OCI-LY1 (cell line): ENCODE measurements around the gene OLA1.

Experiments used
- CTCF ChIP-seq: fragments of 200-600 bp; sonication (generic), shearing (Covaris generic); IDR thresholded peaks from 2 replicates; pipeline ENCODE4 v1.5.1; 2017; ENCODE audit warnings: mild to moderate bottlenecking, antibody characterized with exemption, low read length, moderate library complexity, mixed read lengths
- EZH2 ChIP-seq: fragments of 200-600 bp; sonication (generic), shearing (Covaris generic); IDR thresholded peaks from 2 replicates; pipeline ENCODE4 v1.8.0; 2017; ENCODE audit warnings: borderline replicate concordance, mixed run types, mild to moderate bottlenecking, antibody characterized with exemption, low read length, moderate library complexity, mixed read lengths

GRCh38 chr2:174031226-174031625 is 217.1 kb downstream of the OLA1 start:
- no peak for TF ChIP-seq CTCF
- no peak for TF ChIP-seq EZH2
